Thyroid gland (tissue), 4 donors: ENCODE data around the gene SPON1.

Experiments used
- CTCF ChIP-seq, 6 experiments: fragments of 200-600 bp in 3 of 6; fragments of 450-650 bp in 3 of 6; sonication (generic) in 3 of 6; IDR thresholded peaks; one replicate each; pipeline ENCODE4 v1.5.1; 2016 to 2019; ENCODE audit warnings: antibody characterized with exemption in 6 of 6, mild to moderate bottlenecking in 2 of 6, inconsistent platforms in 1 of 6, moderate library complexity in 1 of 6
- POLR2A ChIP-seq, 2 donors: fragments of 450-650 bp; IDR thresholded peaks; one replicate each; pipeline ENCODE4 v1.6.1; 2017; ENCODE audit warnings: antibody characterized with exemption in 2 of 2, mild to moderate bottlenecking in 2 of 2, moderate library complexity in 1 of 2

GRCh38 chr11:14001597-14001996, 39.1 kb downstream of the SPON1 start:
- TF ChIP-seq CTCF (IDR thresholded peaks at IDR 0.05), result no peak
- no peak for TF ChIP-seq POLR2A (IDR thresholded peaks at IDR 0.05)
